SJSA1 (cell line): ENCODE results near the gene IQCK. TPM values are rescaled to one million over a fixed set of nuclear protein-coding genes. Genes with fewer than 3 reads are reported as not detected.
A peak's percentile ranks its signal among the peaks of the same experiment; 100 is the strongest.
"Not testable (repeated sequence)": the region's sequence is repeated elsewhere in the genome, so short reads cannot be mapped to it uniquely, and the experiment has no call there.

ENCODE experiments used
- DNase-seq, 2 experiments: peaks; one replicate each; pipeline ENCODE4 v3.0.0-alpha.2; 2015 to 2020; ENCODE audit warnings: low spot score in 2 of 2, low read depth in 1 of 2
- H3K27ac ChIP-seq: fragments of 250-450 bp; sonication (Bioruptor Pico); 2 replicates; pipeline ENCODE4 v1.5.1; 2020; ENCODE audit warnings: mild to moderate bottlenecking, moderate library complexity
- H3K27me3 ChIP-seq: fragments of 250-450 bp; sonication (Bioruptor Pico); replicated peaks from 2 replicates; pipeline ENCODE4 v1.5.1; 2020; ENCODE audit warnings: mild to moderate bottlenecking, moderate library complexity
- H3K36me3 ChIP-seq: fragments of 250-450 bp; sonication (Bioruptor Pico); 2 replicates; pipeline ENCODE4 v1.5.1; 2020; ENCODE audit warnings: mild to moderate bottlenecking
- H3K4me1 ChIP-seq: fragments of 250-450 bp; sonication (Bioruptor Pico); replicated peaks from 2 replicates; pipeline ENCODE4 v1.6.1; 2021; ENCODE audit warnings: mild to moderate bottlenecking
- H3K4me3 ChIP-seq: fragments of 250-450 bp; sonication (Bioruptor Pico); 2 replicates; pipeline ENCODE4 v1.5.1; 2020; ENCODE audit warnings: mild to moderate bottlenecking
- H3K9me3 ChIP-seq: fragments of 250-450 bp; sonication (Bioruptor Pico); replicated peaks from 2 replicates; pipeline ENCODE4 v1.5.1; 2020; ENCODE audit warnings: mild to moderate bottlenecking
- total RNA-seq: library from RNA; depleted of rRNA; stranded (reverse); fragments of >200 nt; shearing (Covaris generic); gene quantifications from 2 replicates; pipeline ENCODE4 v1.2.3, GENCODE V29; 2014; rRNA removed

Gene IQCK, protein sequence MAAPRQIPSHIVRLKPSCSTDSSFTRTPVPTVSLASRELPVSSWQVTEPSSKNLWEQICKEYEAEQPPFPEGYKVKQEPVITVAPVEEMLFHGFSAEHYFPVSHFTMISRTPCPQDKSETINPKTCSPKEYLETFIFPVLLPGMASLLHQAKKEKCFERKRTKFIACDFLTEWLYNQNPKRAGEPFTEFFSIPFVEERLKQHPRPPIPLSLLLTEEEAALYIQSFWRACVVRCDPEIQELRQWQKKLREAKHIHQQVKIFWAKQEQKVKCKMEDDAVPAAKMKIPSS
- total RNA-seq: 1.8 and 10.5 TPM in 2 replicates

- peak; percentile 90 to 91 for DNase-seq
- H3K27ac ChIP-seq: peak within 1 kb of the TSS; percentile 76
These were observed at the start of gene IQCK, which contains the start of gene KNOP1 for GRCh38 chr16:19717741-19718623. Gene IQCK, plus strand, starts transcription at chr16:19718271. Its CDS starts 36 bp downstream, at chr16:19718307. Gene KNOP1, minus strand, starts transcription at chr16:19718227. Its CDS starts 3,192 bp downstream, at chr16:19715035.

GRCh38 chr16:19672378-19672777, 45.7 kb upstream of the IQCK start:
- Histone ChIP-seq H3K9me3 (no peaks in the 10 kb centered on the region), H3K36me3 (peaks cover 17% of the 10 kb centered on the region), H3K27me3 (no peaks in the 10 kb centered on the region), H3K4me3 (no peak overlapping the region), H3K4me1 (no peaks in the 10 kb centered on the region), H3K27ac (no peak overlapping the region)
- DNase-seq: no peak

More at GRCh38 chr16:19717741-19718623, at the start of gene IQCK, which contains the start of gene KNOP1:
- Histone ChIP-seq H3K4me3 (peak within 1 kb of the TSS; percentile 89), H3K27me3 (no peaks in the 10 kb centered on the region), H3K4me1 (peaks cover 14% of the 10 kb centered on the region), H3K36me3 (peaks cover 32% of the 10 kb centered on the region), H3K9me3 (no peaks in the 10 kb centered on the region)

GRCh38 chr16:19674485-19674884, 43.6 kb upstream of the IQCK start:
- Histone ChIP-seq H3K4me3 (no peak overlapping the region), H3K4me1 (no peaks in the 10 kb centered on the region), H3K36me3 (peaks cover 14% of the 10 kb centered on the region), H3K9me3 (no peaks in the 10 kb centered on the region), H3K27me3 (no peaks in the 10 kb centered on the region), H3K27ac (no peak overlapping the region)
- DNase-seq: no peak

GRCh38 chr16:19677402-19677801, 40.7 kb upstream of the IQCK start:
- Histone ChIP-seq H3K27me3 (no peaks in the 10 kb centered on the region), H3K4me3 (no peak overlapping the region), H3K27ac (no peak overlapping the region), H3K9me3 (no peaks in the 10 kb centered on the region), H3K4me1 (no peaks in the 10 kb centered on the region), H3K36me3 (peaks cover 9% of the 10 kb centered on the region)
- no peak for DNase-seq

GRCh38 chr16:19678804-19679203, 39.3 kb upstream of the IQCK start:
- no peaks in the 10 kb centered on the region for H3K27me3 ChIP-seq
- no peaks in the 10 kb centered on the region for H3K9me3 ChIP-seq
- no peak overlapping the region for H3K27ac ChIP-seq
- peaks cover 23% of the 10 kb centered on the region for H3K36me3 ChIP-seq
- DNase-seq: no peak
- no peak overlapping the region for H3K4me3 ChIP-seq
- no peaks in the 10 kb centered on the region for H3K4me1 ChIP-seq

GRCh38 chr16:19679281-19679680, 38.8 kb upstream of the IQCK start:
- H3K9me3 ChIP-seq, H3K4me1 ChIP-seq, DNase-seq, H3K4me3 ChIP-seq, H3K27me3 ChIP-seq, H3K27ac ChIP-seq: not testable (repeated sequence)
- peaks cover 26% of the 10 kb centered on the region for H3K36me3 ChIP-seq

DNA sequence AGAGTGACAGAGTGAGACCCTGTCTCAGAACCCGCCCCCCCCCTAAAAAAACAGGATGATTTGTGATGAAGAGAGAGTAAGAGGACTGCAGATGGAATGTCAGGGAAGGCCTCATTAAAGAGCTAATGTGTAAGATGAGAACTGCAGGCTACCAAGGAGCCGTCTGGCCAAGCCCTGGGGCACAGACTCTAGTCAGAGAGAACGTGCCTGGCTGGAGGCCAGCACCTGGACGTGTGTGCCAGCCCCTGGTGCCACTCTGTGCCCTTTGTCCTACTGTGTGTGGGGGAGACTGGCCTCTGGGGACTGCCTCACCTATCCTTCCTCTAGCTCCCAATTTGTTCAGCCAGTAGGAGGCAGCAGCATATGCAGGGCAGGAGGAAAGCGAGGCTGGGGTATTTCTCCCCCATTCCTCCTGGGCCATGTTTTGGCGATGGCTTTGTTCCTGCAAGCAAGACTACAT, 37.2 kb upstream of the IQCK start:
- no peaks in the 10 kb centered on the region for H3K9me3 ChIP-seq
- DNase-seq: no peak
- no peak overlapping the region for H3K27ac ChIP-seq
- no peak overlapping the region for H3K4me3 ChIP-seq
- no peaks in the 10 kb centered on the region for H3K4me1 ChIP-seq
- no peaks in the 10 kb centered on the region for H3K27me3 ChIP-seq
- H3K36me3 ChIP-seq: peaks cover 39% of the 10 kb centered on the region

DNA sequence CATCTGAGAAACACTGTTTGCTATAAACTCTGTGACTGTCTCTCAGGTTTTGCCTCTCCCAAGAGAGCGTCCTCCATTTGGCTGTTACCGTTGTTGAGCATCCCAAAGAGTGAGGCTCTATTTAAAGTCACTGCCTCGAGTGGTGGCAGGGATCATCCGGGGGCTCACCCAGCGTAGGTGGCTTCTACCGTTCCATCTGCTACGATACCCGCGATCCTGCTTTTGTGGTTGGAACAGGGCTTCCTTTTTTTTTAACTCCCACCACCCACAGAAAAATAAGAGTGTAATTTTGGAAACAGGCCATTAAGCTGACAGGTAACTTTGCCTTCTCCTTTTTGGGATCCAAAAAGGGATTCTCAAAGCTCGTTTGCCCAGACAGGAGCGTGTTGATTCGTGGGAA, 36.4 kb upstream of the IQCK start:
- peaks cover 35% of the 10 kb centered on the region for H3K36me3 ChIP-seq

GRCh38 chr16:19683453-19684236, 34.4 kb upstream of the IQCK start:
- no peak for DNase-seq
- H3K4me3 ChIP-seq: no peak overlapping the region
- H3K27me3 ChIP-seq: no peaks in the 10 kb centered on the region

More for the DNA sequence above, 36.4 kb upstream of the IQCK start:
- no peak overlapping the region for H3K4me3 ChIP-seq
- no peak overlapping the region for H3K27ac ChIP-seq
- H3K27me3 ChIP-seq: no peaks in the 10 kb centered on the region
- no peaks in the 10 kb centered on the region for H3K4me1 ChIP-seq
- DNase-seq: no peak
- H3K9me3 ChIP-seq: no peaks in the 10 kb centered on the region

GRCh38 chr16:19685176-19685575, 32.9 kb upstream of the IQCK start:
- H3K36me3 ChIP-seq: peaks cover 41% of the 10 kb centered on the region
- H3K4me3 ChIP-seq: no peak overlapping the region
- no peak for DNase-seq
- H3K27me3 ChIP-seq: no peaks in the 10 kb centered on the region
- H3K4me1 ChIP-seq: 0 out of 2 replicates have a peak, but pooled peaks cover 4% of the 10 kb centered on the region
- H3K9me3 ChIP-seq: no peaks in the 10 kb centered on the region
- H3K27ac ChIP-seq: no peak overlapping the region

More at GRCh38 chr16:19683453-19684236, 34.4 kb upstream of the IQCK start:
- no peaks in the 10 kb centered on the region for H3K9me3 ChIP-seq
- no peak overlapping the region for H3K27ac ChIP-seq
- peaks cover 41% of the 10 kb centered on the region for H3K36me3 ChIP-seq
- no peaks in the 10 kb centered on the region for H3K4me1 ChIP-seq

- Histone ChIP-seq H3K4me3 (no peak overlapping the region), H3K36me3 (peaks cover 50% of the 10 kb centered on the region), H3K4me1 (peaks cover 11% of the 10 kb centered on the region), H3K27ac (no peak overlapping the region), H3K27me3 (no peaks in the 10 kb centered on the region), H3K9me3 (no peaks in the 10 kb centered on the region)
- DNase-seq: no peak
These were observed 30.8 kb upstream of the IQCK start for GRCh38 chr16:19687279-19687678.

GRCh38 chr16:19688396-19689024, 29.6 kb upstream of the IQCK start:
- Histone ChIP-seq H3K27me3 (no peaks in the 10 kb centered on the region), H3K27ac (no peak overlapping the region), H3K36me3 (peaks cover 39% of the 10 kb centered on the region), H3K9me3 (no peaks in the 10 kb centered on the region), H3K4me3 (no peak overlapping the region), H3K4me1 (peaks cover 11% of the 10 kb centered on the region)
- DNase-seq: no peak

DNA sequence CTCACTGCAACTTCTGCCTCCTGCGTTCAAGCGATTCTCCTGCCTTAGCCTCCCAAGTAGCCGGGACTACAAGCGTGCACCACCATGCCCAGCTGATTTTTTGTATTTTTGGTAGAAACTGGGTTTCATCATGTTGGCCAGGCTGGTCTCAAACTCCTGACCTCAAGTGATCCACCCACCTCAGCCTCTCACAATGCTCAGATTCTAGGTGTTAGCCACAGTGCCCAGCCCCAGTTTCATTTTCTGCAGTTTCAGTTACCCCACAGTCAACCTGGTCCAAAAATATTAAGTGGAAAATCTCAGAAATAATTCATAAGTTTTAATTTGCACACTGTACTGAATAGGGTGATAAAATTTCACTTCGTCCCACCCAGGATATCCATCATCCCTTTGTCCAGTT, 28.7 kb upstream of the IQCK start:
- Histone ChIP-seq H3K4me1 (peaks cover 11% of the 10 kb centered on the region), H3K27me3 (no peaks in the 10 kb centered on the region), H3K27ac (no peak overlapping the region), H3K4me3 (no peak overlapping the region), H3K9me3 (no peaks in the 10 kb centered on the region), H3K36me3 (peaks cover 32% of the 10 kb centered on the region)
- DNase-seq: no peak
